NCI-H345 treated with DMSO at 0.1 percent for 48 hours (cell line): Measurements from ENCODE around the gene MIAT.
A peak's percentile ranks its signal among the peaks of the same experiment; 100 is the strongest.
"Not testable (repeated sequence)": the region's sequence is repeated elsewhere in the genome, so short reads cannot be mapped to it uniquely, and the experiment has no call there.

Source experiments
- DNase-seq: peaks from one replicate; lab custom pipeline; 2025; ENCODE audit not compliant: unreplicated experiment; lab: John Stamatoyannopoulos, UW

MIAT gene

DNA sequence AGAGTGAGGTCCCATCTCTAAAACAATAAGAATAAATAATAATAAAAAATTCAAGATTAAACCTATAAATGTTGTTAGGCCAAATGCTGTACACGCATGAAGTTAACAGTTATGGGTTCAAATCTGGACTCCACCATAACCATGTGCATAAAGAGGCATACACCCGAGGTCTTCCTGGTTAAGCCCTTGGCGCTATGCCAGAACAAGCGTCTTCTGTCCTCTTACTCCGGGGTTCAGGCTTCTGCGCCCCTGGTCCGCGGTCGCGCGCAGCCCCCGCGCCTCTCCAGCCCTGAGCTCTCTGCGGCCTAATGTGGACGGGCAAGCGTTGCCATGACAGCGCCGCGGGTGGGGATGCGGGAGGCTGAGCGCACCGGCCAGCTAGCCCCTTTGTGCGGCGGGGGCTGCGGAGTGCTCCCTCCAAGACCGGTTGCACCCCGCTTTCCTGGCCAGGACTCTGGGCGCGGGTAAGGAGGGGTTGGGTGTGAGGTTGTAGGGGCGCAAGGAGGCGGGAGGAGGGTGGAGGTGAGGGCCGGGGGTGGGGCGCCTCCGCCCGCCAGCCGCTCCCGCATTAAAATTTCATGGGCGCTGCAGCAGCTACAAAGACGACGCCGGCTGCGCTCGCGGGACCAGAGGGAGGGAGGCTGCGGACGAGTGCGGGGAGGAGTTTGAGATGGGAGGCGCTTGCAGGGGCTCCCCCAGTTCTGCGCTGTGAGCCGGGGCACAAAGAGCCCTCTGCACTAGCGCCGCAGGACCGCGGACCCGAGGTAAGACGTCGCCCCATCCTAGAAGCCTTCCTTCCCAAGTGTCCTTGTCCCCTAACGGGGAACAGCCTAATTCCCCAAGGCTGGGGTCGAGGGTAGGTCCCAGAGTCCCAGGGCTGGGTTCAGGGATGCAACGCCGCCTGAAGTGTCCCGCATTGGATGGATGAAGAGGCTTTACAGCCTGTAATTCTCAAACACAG is at the start of gene MIAT:
TSS of gene MIAT (plus strand) at position 698 of the 961 bp plus-strand sequence.
- peak; percentile 37 for DNase-seq

DNA sequence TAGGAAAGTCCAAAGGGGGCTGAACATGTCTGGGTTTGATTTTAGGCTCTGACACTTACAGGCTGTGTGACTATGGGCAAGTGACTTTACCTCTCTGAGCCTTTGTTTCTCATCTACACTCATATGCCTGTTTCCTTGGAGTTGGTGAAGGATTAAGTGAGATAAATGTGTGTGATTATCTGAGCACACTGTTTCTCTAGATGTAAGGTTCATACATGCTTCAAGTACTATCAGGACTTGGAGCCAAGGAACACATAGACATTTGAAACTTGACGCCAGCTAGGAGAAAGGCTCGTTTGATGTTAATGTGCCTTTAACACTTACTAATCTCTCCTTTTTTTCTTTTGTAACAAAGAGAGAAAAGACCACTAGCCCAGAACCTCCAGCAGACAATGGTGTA is 49.3 kb upstream of the MIAT start:
- no peak for DNase-seq

DNA sequence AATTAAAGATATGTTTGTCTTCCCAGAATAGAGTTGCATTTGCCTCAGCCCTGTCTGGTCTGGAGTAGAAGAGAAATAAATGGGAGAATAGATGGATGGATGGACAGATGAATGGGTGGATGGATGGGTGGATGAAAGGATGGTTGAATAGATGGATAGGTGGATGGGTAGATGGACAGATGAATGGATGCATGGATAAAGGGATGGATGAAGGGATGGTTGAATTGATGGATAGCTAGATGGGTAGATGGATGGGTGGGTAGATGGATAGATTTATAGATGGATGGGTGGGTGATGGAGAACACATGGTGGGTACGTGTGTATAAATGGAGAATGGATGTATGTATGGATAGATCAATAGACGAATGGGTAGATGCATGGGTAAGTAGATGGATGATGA is 48.1 kb upstream of the MIAT start:
- DNase-seq = no peak

DNA sequence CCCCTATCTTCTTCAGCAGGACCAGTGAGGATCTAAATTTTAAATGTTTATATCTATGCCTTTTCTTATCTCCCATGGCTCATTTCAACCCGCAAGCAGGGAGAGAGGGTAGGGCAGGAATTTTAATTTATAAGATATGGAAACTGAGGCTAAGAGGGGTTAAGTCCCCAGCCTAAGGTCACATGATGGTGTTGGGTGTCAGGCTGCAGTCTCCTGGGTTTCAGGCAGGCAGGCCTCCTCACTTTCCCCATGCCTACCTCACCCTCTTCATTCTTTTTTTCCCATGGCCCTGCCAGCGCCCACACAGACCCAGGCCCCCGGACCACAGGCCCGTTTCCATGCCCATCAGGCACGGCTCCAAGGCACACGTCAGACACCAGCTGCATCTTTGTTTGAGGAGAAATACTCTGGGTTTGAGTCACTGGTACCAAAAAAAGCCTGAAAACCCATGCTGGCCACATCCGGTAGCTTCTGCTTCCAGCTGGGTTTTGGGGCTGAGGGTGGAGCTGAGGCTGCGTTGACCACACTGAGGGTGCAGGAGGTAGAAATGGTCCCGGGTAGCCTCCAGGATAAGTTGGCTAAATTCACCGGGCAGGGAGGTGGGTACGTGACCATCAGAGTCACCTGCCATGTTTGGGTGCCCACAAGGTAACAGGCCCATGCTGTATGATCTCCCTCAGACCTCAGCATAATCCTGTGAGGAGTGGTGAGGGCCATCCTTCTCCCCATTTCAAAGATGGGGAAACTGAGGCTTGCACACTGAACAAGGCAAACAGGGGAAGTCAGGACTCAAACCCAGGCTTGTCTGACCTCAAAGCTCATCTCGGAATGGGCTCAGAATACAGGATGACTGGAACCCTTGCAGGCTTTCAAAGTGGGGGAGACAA is 47.1 kb upstream of the MIAT start:
- no peak for DNase-seq

DNA sequence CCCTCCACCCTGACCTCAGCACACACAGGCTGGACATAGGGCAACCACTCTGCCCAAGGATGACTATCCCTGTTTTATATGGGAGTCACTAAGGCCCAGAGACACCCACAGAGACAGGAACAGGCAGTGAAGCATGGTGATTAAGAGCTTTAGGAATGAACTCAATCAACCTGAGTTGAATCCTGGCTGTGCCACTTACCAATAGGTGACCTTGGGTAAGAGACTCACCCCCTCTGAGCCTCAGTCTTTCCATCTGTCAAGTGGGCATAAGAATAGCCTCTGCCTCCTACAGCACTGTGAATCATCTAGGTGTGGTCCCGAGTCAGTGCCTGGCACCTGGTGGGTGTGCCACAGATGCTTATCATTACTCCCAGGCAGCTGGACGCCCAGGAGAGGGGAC is 46.4 kb upstream of the MIAT start:
- no peak for DNase-seq

DNA sequence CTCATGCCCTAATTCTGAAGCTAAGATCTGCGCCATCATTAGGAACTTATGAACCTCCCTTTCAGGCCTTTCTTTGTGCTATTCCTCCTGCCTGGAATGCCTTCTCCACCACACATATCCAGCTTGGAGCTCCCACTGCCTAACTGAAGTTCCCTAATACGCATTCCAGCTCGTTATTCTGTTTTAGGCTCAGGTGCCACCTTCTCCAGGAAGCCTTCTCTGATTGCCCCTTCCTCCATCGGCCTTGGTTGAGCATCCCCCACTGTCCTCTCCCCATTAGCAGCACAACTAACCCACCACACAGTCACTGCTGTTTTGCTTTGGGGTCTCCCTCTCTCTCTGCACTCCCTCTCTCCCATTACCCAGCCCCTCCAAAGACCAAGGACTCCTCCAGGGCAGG is 44.7 kb upstream of the MIAT start:
- no peak for DNase-seq

DNA sequence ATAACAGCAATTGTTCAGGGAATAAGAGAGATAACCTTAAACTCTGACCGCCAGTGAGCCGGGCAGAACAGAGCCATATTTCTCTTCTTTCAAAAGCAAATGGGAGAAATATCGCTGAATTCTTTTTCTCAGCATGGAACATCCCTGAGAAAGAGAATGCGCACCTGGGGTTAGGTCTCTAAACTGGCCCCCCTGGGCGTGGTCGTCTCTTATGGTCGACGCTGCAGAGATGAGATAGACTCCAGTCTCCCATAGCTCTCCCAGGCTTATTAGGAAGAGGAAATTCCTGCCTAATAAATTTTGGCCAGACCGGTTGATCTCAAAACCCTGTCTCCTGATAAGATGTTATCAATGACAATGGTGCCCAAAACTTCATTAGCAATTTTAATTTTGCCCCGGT is 43.6 kb upstream of the MIAT start:
- DNase-seq = not testable (repeated sequence)

DNA sequence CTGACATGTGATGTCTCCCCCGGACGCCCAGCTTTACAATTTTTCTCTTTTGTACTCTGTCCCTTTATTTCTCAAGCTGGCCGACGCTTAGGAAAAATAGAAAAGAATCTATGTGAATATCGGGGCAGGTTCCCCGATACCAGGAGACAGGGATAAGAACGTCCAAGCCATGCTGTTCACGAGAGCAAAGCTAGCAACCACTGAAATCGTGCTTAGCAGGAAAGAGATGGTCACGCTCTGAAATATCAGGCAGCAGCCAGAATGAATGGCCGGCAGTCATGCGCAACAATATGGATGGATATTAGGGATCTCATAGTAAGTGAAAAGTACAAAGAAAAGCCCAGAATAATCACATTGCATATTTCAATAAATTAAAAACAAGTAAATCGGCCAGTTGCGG is 43.1 kb upstream of the MIAT start:
- DNase-seq = no peak

DNA sequence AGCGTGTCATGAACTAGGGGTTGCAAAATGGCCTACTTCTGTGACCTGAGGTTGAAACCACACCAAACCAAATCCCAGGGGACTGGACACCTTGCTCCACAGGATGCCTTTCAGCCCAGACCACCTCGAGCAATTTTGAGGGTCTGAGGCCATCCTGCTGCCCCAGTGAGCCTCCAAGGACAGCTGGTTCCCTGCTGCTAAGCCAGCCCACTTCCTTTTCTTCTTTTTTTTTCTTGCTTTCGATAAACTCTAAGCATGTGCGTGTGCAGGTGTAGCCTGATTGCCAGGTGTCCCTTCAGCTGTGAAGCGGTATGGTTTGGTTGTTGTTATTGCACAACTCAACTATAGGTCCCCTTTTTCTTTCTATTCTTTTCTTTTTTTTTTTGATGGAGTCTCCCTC is 42.2 kb upstream of the MIAT start:
- DNase-seq = no peak

DNA sequence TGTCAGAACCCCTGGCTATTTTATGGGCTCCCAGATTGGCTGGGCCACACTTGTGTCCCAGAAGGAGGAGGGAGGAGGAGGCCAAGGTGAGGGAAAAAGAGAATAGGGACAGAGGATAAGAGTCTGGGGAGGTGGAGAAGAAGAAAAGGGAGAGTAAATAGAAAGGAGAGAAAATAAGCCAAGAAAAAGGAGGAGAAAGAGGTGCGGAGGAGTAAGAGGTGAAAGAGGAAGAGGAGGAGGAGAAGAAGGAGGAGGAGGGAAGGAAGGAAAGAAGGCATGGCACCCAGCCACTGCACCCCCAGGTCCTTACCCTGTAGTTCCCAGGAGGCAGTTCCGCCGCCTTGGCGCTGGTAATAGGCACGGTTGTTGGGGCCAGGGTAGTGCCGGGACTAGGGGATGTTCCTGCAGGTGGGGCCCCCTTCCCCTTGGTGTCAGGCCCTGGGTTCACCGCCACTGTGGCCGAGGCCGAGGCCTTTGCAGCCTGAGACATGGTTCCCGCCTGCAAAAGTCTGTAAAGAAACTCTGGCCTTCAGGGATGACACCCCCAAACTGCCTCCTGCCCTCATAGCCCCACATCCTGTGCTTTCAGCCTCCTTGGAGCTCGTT is 41.5 kb upstream of the MIAT start:
- no peak for DNase-seq

DNA sequence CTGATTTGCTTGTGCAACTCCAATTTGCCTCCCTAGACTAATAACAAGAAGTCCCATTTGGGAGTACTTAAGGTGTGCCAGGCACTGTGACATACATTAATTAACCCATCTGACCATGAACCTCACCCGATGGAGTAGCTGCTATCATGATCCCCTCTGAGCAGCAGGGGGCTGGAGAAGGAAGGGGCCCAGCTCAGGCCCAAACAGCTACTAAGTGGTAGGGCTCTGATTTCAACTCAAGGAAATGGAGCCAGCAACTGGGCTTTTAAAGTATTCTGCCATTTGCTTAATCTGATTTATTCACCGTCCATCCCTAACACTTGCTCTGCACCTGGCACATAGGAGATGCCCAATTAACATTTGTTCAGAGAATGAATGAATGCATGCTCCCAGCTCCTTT is 40.7 kb upstream of the MIAT start:
- DNase-seq = no peak

DNA sequence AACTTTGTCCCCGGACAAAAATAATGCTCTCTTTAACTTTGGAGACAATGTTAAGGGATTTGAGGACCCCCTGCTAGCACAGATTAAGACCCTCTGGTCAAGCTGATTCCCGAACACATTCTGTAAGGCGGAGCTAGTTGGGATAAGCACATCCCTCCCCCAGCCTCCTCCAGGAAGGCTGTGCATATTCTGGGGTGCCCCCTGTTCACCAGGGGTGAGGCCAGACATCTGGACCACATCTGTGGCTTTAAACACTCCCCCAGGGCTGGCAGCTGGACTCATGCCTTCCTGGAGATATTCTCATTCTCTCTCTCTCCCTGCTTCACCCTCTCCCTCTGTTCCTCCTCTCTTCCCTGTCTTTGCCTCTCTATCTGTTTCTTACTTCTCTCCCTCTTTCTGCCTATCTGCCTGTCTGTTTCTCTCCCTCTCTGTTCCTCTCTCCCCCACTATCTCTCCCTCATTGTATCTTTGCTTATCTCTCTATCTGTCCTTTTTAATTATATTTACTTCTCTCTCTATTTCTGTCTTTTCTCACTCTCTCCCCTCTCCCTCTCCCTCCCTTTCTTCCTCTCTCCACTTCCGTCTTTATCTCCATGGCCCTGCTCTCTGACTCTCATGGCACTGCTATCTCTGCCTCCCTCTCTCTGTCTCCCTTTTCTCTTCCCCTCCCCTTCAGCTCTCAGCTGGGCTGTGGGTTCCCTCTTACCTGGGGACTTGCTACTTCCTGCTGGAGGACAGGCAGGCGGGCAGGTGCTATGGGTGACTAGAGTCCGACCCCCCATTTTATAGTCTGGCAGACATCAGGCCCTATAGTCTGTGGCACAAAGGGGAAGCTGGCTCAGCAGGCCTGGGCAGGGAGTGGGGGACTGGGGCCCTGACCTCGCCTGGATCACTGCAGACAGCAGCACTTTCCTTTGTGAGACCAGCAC is 39.9 kb upstream of the MIAT start, which contains the start of gene CRYBB1:
TSS of gene CRYBB1 (minus strand) at position 757 of the 929 bp plus-strand sequence. CDS start 1,708 bp downstream, outside the sequence.
- DNase-seq = no peak

DNA sequence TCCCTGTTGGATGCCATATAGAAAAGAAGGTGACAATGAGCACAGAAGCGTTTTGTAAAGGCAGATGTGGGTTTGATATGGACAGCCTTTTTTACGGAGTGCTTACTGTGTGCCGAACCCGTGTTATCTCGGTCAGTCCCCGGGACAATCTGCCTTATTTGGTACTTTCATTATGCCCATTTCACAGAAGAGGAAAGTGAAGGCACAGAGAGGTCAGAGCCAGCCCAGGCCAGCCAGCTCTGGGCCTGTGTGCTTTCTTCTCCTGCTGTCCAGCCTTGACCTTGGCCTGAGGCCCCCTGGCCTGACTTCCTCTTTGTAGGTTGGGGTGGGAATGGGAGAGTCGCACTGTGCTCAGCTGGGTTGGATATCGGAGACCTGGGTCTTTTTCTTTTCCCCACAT is 38.9 kb upstream of the MIAT start:
- no peak for DNase-seq

DNA sequence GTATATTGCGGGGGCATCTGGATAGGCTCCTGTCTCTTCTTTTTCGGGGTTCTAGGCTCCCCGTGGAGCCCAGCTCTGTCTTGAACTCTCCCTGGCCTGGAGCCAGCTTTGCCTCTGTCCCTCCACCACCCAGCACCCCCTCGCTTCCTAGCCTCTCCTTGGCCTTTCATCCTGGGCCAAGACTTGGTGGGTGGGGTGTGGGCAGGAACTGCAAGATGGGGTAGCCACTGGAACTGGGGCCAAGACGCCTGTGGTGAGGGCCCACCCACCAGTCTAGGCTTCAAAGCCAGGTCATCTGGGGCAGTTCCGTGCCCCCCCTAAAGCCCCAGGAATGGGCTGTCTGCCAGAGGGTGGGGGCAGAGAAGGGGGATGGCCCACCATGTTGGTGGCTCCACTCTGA is 37.9 kb upstream of the MIAT start:
- DNase-seq = no peak

DNA sequence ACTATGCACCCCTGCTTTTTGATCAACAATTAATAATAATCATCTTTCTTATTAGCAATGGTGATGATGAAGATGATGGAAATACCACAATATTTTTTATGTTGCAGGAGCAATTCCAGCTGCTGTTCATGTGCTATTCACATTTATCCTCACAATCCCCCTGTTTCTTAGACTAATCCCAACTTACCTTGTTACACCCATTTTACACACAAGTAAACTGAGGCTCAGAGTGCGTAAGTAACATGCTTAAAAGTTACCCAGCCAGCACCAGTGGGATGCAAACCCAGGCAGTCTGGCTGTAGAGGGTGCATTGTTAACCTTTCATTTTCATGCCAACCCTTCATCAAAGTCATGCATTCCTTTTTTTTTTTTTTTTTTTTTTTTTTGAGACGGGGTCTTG is 37.2 kb upstream of the MIAT start:
- no peak for DNase-seq

DNA sequence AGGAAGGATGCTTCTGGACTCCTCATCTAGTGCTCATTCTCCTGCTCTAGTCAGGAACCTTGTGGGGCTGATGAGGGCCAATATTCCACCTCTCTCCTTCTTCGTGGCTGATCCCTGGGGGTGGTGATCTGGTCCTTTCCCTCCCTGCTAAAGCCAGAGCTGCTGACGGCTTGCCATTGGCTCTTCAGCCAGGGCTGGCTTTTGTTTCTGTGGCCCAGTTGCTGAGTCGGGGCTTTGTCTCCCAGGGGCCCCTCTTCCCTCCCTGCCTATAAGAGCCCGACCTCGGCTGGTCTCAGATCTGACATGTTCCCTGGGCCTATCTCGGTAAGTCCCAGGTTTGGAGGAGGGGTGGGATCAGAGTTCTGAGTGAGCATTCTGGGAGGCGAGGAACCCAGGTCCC is 35.7 kb upstream of the MIAT start, which contains the start of gene CRYBA4:
TSS of gene CRYBA4 (plus strand) at position 301 of the 400 bp plus-strand sequence. CDS start 634 bp downstream, outside the sequence.
- DNase-seq = no peak

DNA sequence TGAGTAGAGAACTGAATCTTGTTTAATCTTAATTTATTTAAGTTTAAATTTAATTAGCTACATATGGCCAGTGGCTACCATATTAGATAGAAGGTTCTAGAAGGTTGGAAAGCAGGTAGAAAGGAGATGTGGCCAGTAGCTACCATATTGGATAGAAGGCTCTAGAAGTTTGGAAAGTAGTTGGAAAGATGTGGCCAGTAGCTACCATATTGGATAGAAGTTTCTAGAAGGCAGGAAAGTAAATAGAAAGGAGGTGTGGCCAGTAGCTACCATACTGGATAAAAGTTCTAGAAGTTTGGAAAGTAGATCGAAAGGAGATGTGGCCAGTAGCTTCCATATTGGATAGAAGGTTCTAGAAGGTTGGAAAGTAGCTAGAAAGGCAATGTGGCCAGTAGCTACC is 33.4 kb upstream of the MIAT start:
- no peak for DNase-seq

DNA sequence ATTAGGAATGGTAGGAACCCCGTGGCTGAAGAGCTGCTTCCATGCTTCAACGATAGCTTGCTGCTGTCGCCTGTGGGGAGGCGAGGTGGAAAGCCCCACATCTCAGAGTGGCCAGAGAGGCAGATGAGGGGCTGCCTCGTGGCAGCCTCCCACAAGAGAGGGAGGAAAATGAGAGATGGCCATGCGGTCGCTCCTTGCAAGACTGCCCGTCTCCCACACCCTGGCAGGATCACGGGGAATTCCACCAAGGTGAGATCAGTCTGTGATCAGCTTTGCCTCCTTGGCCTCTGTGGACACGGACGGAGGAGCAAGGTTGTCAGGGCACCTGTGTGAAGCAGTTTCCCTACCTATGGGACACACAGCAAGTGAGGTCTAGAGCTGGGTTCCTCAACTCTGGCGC is 32.6 kb upstream of the MIAT start:
- DNase-seq = no peak

DNA sequence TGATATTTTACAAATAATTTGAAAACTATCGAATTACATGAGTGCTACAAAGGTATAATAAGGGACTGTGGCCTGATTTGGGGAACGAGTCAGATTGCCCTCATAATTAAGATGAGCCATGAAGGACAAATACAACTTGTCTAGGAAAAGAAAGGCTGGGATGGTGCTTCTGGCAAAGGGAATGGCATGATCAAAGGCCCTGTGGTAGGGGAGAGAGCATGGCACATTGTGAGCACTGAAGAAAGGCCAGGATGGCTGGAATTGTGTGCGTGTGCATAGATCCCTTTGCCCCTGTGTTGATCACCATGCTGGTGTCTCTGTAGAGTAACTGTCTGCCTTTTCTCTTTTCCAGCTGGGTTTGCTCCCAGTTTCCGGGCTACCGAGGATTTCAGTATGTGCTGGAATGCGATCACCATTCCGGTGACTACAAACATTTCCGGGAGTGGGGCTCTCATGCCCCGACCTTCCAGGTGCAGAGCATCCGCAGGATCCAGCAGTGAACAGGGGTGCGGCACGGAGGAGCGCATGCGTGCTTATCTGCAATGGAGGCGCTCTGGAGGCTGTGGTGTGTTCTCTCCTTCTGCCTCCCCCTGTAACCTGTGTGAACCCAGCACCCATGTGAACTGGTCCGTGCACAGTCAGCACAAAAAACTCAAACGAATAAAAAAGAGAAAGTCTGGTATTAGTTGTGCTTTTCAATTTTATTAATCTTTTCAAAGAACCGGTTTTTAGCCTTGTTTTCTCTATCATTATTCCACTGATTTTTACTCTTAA is 27.2 kb upstream of the MIAT start:
- DNase-seq = no peak
